Brain microvascular endothelial cell (primary cell): ENCODE measurements around the gene HMCN2.

ENCODE experiments used
- DNase-seq: peaks from one replicate; pipeline ENCODE4 v3.0.0-alpha.2; 2020
- H3K27ac ChIP-seq: fragments of 250-450 bp; sonication (Bioruptor Pico); 2 replicates; pipeline ENCODE4 v1.5.1; 2020; ENCODE audit warnings: mild to moderate bottlenecking, moderate library complexity
- H3K27me3 ChIP-seq: fragments of 250-450 bp; sonication (Bioruptor Pico); replicated peaks from 2 replicates; pipeline ENCODE4 v1.5.1; 2020; ENCODE audit warnings: mild to moderate bottlenecking
- H3K36me3 ChIP-seq: fragments of 250-450 bp; sonication (Bioruptor Pico); replicated peaks from 2 replicates; pipeline ENCODE4 v1.5.1; 2020; ENCODE audit warnings: mild to moderate bottlenecking
- H3K4me3 ChIP-seq: 2 replicates; pipeline ENCODE4 v1.5.1; 2011; ENCODE audit warnings: low read depth, mild to moderate bottlenecking, control low read depth, low read length, moderate library complexity
- in situ Hi-C: cut with HindIII; loops from 2 replicates; pipeline ENCODE4 v1.10.0; 2017; ENCODE audit warnings: low sequenced_read_pairs, low pct_ligation_motif_present
- TF ChIP-seq, protein P1 (sequence below): IDR thresholded peaks from 2 replicates; pipeline ENCODE4 v1.5.1; 2011; ENCODE audit warnings: low read depth, mild to moderate bottlenecking, moderate library complexity, low read length, control low read depth, inconsistent platforms; ENCODE audit errors: missing control alignments

HMCN2 gene

DNA sequence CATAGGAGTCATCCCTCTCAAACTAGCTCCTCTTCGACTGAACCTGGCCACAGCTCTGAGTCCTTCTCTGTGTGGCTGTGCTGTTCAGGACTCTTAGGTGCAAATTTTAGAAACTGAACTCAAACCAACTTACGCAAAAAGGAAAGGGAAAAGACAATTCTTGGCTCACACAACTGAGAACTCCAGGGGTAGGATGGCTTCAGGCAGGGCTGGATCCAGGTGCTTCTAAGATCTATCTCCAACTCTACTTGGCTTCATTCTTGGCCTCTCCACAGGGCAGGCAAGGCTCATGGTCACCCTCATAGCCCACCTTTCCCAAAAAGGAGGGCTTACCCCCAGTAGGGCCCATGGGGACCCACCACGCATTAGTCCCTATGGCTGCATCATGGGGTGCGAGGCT is 187.3 kb downstream of the HMCN2 start:
- H3K27me3 ChIP-seq, result no peaks in the 10 kb centered on the region
- in situ Hi-C loops, result no loop called here
- TF ChIP-seq, protein P1, sequence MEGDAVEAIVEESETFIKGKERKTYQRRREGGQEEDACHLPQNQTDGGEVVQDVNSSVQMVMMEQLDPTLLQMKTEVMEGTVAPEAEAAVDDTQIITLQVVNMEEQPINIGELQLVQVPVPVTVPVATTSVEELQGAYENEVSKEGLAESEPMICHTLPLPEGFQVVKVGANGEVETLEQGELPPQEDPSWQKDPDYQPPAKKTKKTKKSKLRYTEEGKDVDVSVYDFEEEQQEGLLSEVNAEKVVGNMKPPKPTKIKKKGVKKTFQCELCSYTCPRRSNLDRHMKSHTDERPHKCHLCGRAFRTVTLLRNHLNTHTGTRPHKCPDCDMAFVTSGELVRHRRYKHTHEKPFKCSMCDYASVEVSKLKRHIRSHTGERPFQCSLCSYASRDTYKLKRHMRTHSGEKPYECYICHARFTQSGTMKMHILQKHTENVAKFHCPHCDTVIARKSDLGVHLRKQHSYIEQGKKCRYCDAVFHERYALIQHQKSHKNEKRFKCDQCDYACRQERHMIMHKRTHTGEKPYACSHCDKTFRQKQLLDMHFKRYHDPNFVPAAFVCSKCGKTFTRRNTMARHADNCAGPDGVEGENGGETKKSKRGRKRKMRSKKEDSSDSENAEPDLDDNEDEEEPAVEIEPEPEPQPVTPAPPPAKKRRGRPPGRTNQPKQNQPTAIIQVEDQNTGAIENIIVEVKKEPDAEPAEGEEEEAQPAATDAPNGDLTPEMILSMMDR, result no peak

DNA sequence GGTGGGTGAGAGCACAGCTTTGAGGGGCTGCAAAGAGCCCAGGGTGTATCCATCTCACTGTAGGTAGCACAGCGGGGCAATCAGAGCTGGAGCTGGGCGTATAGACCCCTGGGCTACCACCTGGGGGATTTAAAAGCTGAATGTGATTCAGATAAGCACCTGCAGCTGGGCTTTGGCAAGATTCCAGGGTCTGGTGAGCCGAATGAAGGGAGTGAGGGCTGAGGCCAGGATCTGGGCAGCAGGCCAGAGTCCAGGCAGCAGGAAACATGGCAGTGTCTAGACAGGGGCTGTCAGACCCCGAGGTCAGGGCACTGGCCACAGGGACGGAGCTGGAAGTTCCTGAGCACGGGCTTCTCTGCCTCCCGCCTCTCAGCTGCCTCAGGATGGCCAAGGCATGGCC is 187.9 kb downstream of the HMCN2 start:
- no peaks in the 10 kb centered on the region for H3K27me3 ChIP-seq
- peak; percentile 18 for DNase-seq
- in situ Hi-C loops, result no loop called here

More for the DNA sequence above, 187.3 kb downstream of the HMCN2 start:
- no peak for DNase-seq
- no peak overlapping the region for H3K27ac ChIP-seq
- no peaks in the 10 kb centered on the region for H3K36me3 ChIP-seq
- H3K4me3 ChIP-seq, result no peak overlapping the region

GRCh38 chr9:130454096-130454811 is 188.7 kb downstream of the HMCN2 start:
- TF ChIP-seq, protein P1, result no peak
- in situ Hi-C loops, result no loop called here
- H3K27ac ChIP-seq, result no peak overlapping the region
- no peaks in the 10 kb centered on the region for H3K27me3 ChIP-seq
- no peaks in the 10 kb centered on the region for H3K36me3 ChIP-seq
- no peak for DNase-seq
- no peak overlapping the region for H3K4me3 ChIP-seq

More for the DNA sequence above, 187.9 kb downstream of the HMCN2 start:
- Histone ChIP-seq H3K4me3 (no peak overlapping the region), H3K36me3 (no peaks in the 10 kb centered on the region), H3K27ac (no peak overlapping the region)
- TF ChIP-seq, protein P1, result no peak

DNA sequence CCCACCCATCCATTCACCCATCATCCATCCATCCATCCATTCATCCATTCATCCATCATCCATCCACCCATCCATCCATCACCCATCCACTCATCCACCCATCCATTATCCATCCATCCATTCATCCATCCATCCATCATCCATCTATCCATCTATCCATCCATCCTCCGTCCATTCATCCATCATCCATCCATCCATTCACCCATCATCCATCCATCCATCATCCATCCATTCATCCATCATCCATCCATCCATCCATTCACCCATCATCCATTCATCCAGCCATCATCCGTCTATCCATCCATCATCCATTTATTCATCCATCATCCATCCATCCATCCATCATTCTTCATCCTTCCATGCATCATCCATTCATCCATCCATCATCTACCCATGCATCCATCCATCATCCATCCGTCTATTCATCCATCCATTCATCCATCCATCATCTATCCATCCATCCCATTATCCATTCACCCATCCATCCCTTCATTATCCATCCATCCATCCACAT is 189.3 kb downstream of the HMCN2 start:
- H3K27me3 ChIP-seq, result peaks cover 3% of the 10 kb centered on the region
- no peak overlapping the region for H3K4me3 ChIP-seq
- no peaks in the 10 kb centered on the region for H3K36me3 ChIP-seq
- in situ Hi-C loops, result no loop called here
- no peak overlapping the region for H3K27ac ChIP-seq
- TF ChIP-seq, protein P1, result no peak
- DNase-seq, result no peak

- Histone ChIP-seq H3K4me3 (no peak overlapping the region), H3K36me3 (no peaks in the 10 kb centered on the region), H3K27ac (no peak overlapping the region), H3K27me3 (peaks cover 6% of the 10 kb centered on the region)
- TF ChIP-seq, protein P1, result no peak
- DNase-seq, result no peak
- in situ Hi-C loops, result no loop called here
These were observed 192.7 kb downstream of the HMCN2 start for GRCh38 chr9:130458027-130458803.
